Activated CD4-positive, alpha-beta T cell treated with anti-CD3 and anti-CD28 coated beads, Interleukin-2, Interleukin-4, amounts not matched to agents 100 ng/mL and 50 ng/mL, durations not matched to agents 16 hours and 8 hours (primary cell): Measurements from ENCODE around the gene OLFML2B.
A peak's percentile ranks its signal among the peaks of the same experiment; 100 is the strongest.
"Not testable (repeated sequence)": the region's sequence is repeated elsewhere in the genome, so short reads cannot be mapped to it uniquely, and the experiment has no call there.

Experiments
- DNase-seq: peaks from one replicate; pipeline ENCODE4 v3.0.0-alpha.2; 2020; ENCODE audit warnings: low spot score

OLFML2B gene

DNA sequence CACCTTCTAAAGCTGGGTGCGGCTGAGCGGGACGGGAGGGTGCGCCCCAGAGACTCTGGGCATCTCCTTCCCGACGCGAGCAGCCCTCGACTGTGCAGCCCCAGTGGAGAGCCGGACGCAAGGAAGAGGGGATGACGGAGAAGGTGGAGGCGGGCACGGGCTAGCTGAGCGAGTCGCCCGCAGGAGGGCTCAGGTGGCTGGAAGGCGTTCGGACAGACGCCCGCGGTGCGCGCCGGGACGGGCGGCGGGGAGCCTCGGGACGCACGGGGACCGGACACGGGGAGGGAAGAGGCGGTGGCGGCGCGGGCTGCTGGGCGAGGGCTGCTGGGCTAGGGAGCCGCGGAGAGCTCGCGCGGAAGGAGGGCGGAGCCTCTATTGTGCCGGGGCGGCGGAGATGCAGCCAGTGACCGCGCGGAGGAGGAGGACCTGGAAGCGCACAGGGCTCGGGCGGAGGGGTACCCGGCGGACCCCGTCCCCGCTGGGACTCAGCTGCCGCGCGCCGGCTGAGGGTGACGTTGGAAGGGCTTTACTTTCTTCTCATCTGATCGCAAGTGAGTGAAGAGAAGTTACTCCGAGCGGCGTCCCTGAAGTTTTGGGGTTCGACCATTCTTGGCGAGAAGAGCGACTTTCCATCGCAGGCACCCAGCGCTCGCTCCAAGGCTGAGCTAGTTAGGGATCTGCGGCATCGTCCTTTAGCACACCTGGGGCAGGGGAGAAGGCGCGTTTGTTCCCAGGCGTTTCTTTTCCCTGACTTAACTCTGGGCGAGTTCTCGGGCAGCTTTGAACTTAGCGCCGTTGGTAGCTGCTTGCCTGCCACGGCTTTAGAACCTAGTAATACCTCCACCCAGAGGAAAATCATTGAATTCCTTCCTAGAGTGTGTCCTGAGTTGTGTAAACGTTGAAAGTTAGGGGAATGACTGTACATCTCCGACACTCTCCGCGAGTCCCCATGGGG is at the start of gene OLFML2B:
OLFML2B (minus strand) TSS at position 323 of the 955 bp plus-strand sequence. CDS start 439 bp downstream, outside the sequence.
- peak; percentile 41 for DNase-seq

DNA sequence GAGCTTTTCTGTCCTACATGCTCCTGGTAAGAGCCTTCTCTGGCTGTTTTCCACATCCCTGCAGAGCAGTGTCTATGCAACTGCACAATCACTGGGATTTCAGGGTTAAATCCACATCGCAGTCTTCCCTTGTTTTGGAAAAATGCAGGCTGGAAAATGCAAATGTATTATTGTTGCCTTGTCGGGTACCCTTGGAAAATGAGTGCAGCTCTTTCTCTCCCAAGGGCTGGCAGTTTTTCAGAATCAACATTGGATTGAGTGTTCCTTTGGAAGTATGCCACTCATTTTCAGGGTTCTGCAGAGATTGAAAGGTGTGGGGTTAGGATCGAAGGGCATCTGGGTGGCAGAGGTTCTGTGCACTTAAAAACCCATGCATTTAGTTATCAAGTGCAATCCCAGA is 49.1 kb upstream of the OLFML2B start:
- DNase-seq, result no peak

DNA sequence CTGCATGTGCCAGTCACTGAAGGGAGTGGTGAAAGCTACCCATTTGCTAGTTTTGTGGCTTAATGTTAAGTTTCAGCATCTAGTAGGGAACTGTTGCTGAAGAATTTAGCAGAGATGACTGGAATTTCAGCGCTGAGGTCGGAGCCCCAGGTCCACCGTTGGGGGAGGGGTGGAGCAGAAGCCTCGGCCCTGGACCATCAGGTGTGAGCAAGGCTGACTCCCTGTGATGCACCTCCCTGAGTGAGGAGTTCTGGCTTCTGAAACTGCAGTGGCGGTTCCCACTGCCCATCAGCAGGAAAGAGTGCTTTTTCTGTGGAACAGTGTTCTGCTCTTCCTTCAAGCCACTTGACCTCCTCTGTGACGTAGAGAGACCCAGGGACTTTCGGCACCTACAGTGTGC is 47.2 kb upstream of the OLFML2B start:
- no peak for DNase-seq

DNA sequence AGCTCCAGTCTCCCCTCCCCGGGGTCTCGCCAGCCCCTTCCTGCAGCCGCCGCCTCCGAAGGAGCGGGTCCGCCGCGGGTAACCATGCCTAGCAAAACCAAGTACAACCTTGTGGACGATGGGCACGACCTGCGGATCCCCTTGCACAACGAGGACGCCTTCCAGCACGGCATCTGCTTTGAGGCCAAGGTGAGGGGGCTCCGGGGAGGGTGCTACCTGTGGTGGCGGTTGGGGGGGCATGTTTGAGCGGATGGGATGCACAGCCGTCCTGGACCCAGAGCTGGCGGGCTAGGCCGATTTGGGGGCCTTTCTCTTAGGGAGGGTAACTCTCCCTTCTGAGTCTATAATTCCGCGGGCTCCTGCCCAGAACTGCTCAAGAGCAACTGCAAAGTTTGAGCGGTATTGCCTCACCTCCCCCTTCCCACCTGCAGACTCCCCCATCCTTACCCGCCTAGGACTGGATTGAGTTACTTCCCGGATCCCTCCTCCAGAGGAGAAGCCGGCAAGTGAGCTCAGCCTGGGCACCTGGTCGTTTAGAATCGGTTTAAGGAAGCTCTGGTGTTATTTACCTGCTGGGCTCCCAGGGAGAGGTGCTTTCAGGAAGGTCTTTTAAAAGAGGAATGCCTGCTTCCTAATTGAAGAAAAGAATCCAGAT is 46.6 kb upstream of the OLFML2B start:
- DNase-seq, result no peak

DNA sequence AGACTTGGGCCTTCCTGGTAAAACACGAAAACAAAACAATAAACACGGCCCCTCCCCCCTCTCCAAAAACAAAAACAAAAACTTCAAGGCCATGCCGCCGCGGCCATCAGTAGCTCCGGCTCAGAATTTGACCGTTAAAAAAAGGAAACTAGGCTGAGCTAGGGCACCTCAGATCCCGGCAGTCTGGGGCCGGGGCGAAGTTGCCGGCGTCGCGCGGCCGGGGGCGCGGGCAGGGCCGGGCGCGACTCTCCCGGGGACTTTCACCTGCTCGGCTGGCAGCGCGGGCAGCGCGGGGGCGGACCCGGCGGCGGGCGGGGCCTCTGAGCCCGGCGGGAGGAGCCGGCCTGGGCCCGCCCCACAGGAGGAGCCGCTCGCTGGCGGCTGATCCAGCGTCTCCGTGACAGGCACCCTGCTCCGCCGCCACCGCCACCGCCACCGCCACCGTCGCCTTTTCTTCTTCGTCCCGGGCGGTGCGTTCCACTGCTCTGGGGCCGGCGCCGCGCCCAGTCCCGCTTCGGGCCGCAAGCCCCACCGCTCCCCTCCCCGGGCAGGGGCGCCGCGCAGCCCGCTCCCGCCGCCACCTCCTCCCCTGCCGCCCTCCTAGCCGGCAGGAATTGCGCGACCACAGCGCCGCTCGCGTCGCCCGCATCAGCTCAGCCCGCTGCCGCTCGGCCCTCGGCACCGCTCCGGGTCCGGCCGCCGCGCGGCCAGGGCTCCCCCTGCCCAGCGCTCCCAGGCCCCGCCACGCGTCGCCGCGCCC is 45.8 kb upstream of the OLFML2B start, which contains the start of gene NOS1AP:
NOS1AP (plus strand) TSS at position 358 of the 760 bp plus-strand sequence. CDS start 487 bp downstream, outside the sequence.
- peak; percentile 76 for DNase-seq

DNA sequence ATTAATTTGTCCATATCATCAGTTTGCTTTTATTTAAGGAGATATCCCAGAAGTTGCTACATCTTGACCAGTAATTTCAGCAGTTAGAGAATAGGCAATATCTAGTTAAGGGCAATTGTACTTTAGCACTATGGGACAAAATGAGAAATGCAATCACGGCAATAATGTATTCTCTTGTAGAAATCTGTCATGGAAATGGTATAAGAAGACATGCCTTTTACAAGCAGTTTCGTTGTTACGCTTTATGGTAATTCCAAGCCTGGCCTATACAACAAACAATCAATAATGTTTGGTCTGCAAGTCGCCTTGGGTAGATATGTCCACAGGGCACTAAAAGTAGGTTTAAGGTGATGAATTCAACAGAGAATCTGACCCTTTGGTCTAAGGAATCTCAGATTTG is 44.6 kb upstream of the OLFML2B start:
- DNase-seq, result no peak

DNA sequence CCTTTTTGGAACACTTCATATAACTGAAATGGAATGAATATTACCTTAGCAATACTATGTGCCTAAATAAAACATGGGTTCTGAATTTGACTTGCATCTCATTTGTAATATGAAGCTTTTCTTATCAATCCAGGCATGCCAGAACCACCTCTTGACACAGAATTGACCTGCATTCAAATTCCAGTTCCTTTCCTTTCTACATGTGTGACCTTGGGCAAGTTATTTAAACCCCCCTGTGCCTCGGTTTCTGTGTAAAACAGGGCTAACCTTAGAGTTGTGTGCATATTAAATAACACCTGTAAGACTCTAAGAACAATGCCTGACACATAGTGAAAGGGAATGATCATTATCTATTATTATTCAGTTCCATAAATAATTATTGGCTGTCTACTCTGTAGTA is 43.8 kb upstream of the OLFML2B start:
- no peak for DNase-seq

DNA sequence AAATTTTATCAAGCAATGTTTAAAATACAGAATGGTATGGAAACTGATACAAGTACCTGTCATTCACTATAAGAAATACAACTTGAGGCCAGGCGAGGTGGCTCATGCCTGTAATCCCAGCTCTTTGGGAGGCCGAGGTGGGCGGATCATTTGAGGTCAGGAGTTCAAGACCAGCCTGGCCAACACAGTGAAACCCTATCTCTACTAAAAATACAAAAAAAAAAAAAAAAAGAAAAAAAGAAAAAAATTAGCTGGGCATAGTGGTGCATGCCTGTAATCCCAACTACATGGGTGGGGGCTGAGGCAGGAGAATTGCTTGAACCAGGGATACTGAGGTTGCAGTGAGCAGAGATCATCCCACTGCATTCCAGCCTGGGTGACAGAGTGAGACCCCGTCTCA is 43.2 kb upstream of the OLFML2B start:
- DNase-seq, result not testable (repeated sequence)

DNA sequence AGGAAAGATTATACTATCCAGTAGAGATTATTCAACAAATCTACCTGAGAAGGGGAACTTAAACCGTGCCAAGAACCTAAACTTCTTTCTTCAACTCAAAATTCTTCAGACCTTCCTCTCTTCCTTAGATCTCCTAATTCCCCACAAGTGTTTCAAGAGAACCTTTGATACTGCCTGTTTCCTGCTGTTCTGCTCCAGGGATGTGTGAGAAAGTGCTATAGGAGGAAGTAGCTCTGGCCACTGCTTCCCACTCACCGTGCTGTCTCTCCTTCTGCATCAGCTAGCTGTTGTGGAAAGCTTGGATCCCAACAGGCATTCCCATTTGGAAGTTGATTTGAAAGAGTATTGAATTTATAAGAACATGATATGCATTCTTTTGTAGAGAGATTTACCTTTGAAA is 41.3 kb upstream of the OLFML2B start:
- no peak for DNase-seq

DNA sequence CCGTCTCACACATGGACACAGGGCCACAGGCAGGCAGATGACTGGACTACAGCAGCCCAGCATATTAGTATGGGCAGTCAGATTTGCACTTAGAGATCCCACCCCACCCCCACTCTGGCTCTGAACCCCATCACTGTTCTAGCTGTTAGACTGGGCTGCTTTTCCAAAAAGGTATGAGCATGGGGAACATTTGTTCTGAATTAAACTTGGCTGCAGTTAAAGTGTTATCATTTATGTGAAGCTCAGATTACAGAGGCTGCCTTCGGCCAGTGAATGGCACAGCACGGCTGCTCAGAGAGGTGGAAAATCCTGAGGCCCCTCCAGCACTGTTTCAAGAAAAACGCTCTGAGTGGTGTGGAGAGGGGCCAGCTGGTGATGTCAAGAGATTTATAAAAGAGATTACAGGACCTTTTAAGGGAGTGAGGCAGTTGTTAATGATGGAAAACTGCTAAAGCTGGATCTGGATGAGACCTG is 38.9 kb upstream of the OLFML2B start:
- DNase-seq, result no peak

DNA sequence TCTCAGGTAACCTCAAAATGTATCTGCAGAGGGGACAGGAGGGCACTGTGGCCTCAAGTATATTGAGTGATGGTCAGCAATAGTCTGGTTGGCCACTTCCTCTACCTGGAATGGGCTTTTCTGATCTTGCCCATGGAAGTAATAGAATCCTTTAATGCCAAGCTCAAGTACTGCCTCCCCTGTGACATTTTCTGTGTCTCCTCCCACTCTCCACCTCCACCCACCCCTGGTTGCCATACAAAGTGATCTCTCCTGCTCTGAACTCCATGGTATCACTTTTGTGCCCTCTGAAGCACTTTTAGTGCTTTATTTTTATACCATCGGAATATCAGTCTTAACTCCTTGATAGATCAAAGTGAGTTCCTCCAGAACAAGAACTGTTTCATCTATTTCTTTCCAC is 36.6 kb upstream of the OLFML2B start:
- DNase-seq, result no peak

DNA sequence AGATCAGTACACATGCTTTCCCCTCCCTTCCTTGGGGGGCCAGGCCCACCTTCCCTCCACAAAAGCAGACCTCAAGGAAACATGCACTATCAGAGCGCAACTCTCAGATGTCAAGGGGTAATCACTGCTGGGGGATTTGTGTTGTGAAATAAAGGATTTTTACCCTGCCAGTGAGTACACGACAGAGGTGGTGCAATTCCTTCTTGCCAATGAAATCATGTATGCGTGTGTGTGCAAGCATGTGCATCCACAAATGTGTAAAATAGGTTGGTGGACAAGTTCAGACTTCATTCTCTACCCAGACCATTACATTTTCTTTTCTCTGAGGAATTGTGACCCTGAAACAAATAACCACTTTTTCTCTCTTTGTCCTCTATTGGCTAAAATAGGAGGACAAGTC is 36.1 kb upstream of the OLFML2B start:
- no peak for DNase-seq

DNA sequence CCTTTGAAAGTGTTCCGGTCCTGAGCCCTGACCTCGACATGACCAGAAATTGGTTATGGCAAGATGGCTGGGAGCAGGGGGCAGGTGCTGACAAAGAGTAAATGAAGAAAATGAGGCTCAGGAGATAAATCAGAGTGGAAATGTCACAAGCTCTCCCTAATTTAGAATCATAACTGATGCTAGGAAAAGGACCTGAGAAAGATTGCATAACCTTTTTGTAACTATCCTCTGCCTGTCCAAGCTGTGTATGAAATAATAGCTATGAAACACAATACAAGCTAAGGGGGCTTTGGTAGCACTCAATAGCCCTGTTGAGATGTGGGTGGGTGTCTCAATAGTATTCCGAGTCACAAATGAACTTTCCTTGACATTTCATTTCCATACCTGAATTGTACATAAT is 32.9 kb upstream of the OLFML2B start:
- no peak for DNase-seq

DNA sequence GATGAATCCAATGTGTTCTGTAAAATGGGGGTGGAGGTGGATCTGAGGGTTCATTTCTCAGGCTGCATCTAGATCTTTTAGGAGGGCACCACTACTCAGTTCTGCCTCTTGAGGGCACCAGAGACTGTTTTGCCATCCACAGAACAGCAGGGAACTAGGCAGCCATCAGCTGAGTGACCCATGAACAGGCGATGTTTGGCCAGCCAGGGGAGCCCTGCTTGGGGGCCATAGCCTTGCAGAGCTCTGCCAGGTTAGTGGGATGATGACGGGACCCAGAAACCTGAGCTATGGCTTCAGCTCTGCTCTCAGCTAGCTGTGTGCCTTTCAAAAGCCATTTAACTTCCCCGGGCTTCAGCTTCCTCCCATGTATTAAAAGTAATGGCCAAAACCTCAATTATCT is 32.4 kb upstream of the OLFML2B start:
- peak; percentile 50 for DNase-seq

DNA sequence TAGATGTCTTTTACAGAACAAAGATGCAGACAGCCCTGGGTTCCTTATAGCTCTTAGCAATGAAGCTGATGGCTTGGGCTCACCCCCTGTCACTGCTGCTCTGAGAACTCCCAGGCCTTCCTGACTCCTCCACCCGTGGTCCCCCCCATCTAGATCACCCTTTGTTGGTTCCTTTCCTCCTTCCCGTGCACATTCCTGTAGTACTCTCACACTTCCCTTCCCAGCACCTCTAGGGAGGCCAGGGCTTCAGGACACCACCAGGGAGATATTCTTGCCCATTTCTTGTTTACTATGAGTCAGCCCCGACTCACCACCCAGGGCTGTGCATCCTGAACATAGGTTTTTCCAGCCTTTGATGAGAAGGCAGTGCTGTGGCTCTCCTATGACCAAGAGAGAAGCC is 31.4 kb upstream of the OLFML2B start:
- no peak for DNase-seq

DNA sequence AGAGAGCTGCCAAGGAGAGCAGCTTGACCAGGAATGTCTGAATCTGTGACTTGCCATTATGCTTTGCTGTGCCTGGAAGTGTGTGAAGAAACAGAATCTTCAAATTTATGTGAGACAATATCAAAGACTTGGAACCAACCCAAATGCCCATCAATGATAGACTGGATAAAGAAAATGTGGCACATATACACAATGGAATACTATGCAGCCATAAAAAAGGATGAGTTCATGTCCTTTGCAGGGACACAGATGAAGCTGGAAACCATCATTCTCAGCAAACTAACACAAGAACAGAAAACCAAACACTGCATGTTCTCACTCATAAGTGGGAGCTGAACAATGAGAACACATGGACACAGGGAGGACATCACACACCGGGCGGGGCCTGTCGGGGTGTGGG is 30.3 kb upstream of the OLFML2B start:
- not testable (repeated sequence) for DNase-seq

DNA sequence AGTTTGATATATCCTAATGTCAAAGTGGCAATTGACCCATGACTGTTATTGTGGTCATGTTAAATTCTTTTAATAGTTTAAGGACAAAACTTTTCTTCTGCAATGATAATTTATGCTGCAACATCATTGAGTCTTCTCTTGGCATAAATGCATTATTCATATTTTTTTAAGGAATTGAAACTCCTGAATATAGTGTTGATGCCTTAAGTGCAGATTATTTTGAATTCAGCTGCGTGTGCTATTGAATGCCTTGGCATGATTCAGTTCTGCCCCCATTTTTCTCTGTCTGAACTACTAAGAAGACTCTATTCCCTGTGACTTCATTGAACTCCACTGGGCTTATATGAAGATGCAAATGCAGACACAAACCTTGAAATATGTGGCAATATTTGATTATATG is 23.3 kb upstream of the OLFML2B start:
- no peak for DNase-seq

DNA sequence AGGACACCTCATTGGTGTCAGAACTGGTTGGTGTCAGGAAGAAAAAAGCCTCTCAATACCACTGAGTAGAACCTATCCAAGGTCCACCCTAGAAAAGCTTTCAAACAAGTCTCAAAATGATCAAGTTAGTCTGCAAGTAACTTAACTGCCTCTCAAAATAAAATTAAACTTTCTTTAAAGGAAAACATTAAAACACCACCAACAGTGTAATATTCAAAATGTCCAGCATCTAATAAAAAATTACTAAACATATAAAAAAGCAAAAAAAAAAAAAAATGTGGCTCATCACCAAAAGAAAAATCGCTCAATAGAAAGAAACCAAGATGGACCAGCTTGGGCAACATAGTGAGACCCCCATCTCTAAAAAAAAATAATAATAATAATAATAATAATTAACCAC is 18.7 kb upstream of the OLFML2B start:
- no peak for DNase-seq

DNA sequence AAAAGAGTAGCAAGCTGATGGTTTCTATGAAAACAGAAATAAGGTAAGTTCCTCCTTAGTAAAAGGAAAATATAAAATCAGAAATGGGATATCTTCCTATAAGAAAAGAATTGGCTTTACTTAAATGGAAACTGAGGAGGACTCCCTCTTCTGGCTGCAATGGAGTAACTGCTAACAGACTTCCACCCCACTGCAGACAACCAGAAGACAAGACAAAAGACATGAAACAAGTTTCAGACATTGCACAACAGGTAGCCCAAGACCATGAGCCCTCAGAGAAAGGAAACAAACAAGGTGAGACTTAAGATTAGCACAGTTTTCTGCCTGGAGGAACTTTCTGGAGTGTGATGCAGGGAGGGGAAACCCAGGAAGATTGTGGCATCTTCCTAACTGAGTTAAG is 17.0 kb upstream of the OLFML2B start:
- peak; percentile 20 for DNase-seq

DNA sequence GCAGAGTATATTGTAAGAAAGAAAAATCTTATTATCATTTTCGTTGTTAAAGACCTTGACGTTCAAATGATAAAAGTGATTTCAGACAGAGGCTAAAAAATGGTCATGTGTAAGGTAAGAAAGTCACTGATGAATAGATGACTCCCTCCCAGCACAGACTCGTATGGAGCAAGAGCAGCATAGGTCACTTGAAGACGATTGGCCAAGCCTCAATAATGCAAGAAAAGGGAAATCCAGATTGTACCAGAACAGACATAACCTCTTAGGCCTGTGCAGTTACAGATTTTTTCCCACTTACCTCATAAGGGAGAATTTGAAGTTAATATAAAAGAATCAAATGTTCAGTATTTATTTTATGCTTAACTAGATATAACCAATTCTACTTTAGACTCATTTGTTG is 16.3 kb upstream of the OLFML2B start:
- no peak for DNase-seq

DNA sequence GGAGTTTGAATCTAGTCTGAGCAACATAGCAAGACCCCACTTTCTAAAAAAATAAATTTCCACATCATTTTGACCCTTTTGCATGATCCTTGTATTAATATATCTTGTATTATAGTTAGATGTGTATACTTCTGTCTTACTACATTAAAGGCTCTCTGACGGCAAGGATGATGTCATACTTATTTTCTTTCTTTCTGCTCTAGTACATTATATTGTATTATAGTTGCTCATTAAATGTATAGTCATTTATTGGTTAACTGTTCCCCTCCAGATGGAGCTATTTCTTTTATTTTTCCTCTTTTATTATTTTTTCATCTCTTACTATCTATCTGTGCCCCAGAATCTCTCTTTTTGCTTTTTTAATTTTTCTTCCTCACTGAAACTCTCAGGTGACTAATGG is 15.0 kb upstream of the OLFML2B start:
- DNase-seq, result no peak

DNA sequence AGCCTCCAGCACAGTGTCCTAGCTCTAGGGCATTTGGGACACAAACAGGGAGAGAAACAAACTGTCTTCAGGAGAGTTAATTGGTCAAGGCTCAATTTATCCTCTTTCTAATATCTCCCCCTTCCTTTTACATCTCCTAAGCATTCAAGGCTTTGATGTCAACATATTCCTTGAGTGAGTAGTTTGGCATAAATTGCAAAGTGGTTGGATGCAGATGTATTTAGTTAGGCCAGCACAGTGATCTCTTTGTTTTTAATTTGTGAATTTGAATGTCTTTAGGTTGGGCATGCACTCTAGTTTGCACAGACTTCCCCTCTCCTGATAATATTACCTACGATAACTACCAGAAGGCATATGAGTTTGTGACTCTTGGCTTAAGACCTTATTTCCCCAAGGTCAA is 12.5 kb upstream of the OLFML2B start:
- DNase-seq, result no peak
